ENCODE results near the gene ARV1.
"Not testable (repeated sequence)": the region's sequence is repeated elsewhere in the genome, so short reads cannot be mapped to it uniquely, and the experiment has no call there.

Gene ARV1

DNA sequence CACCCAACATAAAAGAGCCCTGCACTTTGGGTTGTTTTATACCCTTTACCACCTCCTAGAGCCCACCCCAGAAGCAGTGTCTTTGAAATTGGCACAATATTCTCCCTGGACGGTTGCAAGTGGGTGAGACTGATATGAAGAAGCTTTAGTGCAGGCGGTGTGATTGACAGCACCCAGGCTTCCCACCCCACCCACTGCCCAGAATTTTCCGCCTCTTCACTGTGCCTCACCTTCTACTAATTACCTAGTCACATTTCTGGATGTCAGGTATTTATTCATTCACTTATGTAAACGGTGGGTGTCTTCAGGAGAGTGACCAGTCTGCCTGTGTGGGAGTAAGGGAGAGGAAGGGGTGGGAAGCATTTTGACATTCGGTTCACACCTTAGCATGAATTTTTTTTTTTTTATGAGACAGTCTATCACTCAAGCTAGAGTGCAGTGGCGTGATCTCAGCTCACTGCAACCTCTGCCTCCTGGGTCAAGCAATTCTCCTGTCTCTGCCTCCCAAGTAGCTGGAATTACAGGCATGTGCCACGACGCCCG is 62.9 kb downstream of the ARV1 start:
- Histone ChIP-seq H2BK12ac (ENCODE audit: low read length in 2 of 2) (no peak overlapping the region), H3K27me3 (ENCODE audit: control insufficient read depth in 1 of 2, insufficient read depth in 1 of 2, low read length in 2 of 2) (peaks cover 17 to 29% of the 10 kb centered on the region in 2 experiments), H2AFZ (ENCODE audit: low read depth, low read length) (no peak overlapping the region), H3K9ac (ENCODE audit: low read length) (no peak overlapping the region), H2BK5ac (ENCODE audit: low read depth, low read length, poor library complexity, severe bottlenecking) (no peak overlapping the region), H3K4ac (ENCODE audit: low read depth in 1 of 2, low read length in 2 of 2) (no peak overlapping the region), H3K4me2 (ENCODE audit: low read length, poor library complexity, severe bottlenecking) (no peak overlapping the region), H3K9me3 (ENCODE audit: control insufficient read depth, low read length) (peaks cover 11% of the 10 kb centered on the region), H2BK120ac (ENCODE audit: low read depth, low read length) (no peak overlapping the region), H3K36me3 (ENCODE audit: control insufficient read depth in 1 of 2, insufficient read depth in 2 of 2, low read depth in 1 of 2, low read length in 2 of 2) (no peaks in the 10 kb centered on the region), H3K18ac (ENCODE audit: low read depth in 1 of 2, low read length in 2 of 2) (no peak overlapping the region), H2AK5ac (ENCODE audit: low read length, severe bottlenecking) (no peak overlapping the region), H4K91ac (ENCODE audit: low read length) (no peak overlapping the region), H2BK15ac (ENCODE audit: low read depth, poor library complexity, severe bottlenecking) (no peak overlapping the region), H3K14ac (ENCODE audit: low read length in 2 of 2) (no peak overlapping the region), H3K4me3 (ENCODE audit: insufficient read depth in 1 of 2, low read depth in 1 of 2, low read length in 2 of 2) (no peak overlapping the region), H3K23ac (ENCODE audit: low read length in 2 of 2) (no peak overlapping the region), H3K4me1 (ENCODE audit: control insufficient read depth, insufficient read depth, low read depth, low read length) (peaks cover 16% of the 10 kb centered on the region), H3K79me1 (replicated peaks; ENCODE audit: low read length, poor library complexity, severe bottlenecking) (no peaks in the 10 kb centered on the region), H4K8ac (ENCODE audit: low read length) (no peak overlapping the region), H3K27ac (ENCODE audit: low read length, poor library complexity, severe bottlenecking) (no peak overlapping the region)
- DNase-seq, result no peak
- 85% methylated on average over 8 of the region's 9 CpGs for WGBS

DNA sequence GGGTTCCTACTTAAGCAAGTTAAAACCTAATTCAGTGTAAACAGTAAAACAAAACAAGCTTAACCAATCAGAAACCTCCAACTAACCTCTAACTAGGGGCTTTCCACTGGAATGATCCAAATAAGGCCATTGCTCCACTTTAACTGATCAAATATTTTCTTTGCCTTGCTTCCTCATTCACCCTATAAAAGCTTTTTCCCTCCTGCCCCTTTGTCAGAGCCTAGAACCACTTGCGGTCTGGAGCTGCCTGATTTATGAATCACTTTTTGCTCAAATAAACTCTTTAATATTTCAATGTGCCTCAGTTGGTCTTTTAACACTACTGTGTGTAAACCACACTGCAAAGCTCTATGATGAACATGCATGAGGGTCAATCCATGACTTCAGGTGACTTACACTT is 65.7 kb downstream of the ARV1 start:
- H3K23ac ChIP-seq (ENCODE audit: low read length in 2 of 2), result no peak overlapping the region
- no peak for DNase-seq
- no peak overlapping the region for H4K91ac ChIP-seq (ENCODE audit: low read length)
- H2BK15ac ChIP-seq (ENCODE audit: low read depth, poor library complexity, severe bottlenecking), result no peak overlapping the region
- H3K4me2 ChIP-seq (ENCODE audit: low read length, poor library complexity, severe bottlenecking), result no peak overlapping the region
- H3K4me1 ChIP-seq (ENCODE audit: control insufficient read depth, insufficient read depth, low read depth, low read length), result peaks cover 9% of the 10 kb centered on the region
- H4K8ac ChIP-seq (ENCODE audit: low read length), result no peak overlapping the region
- no peak overlapping the region for H3K18ac ChIP-seq (ENCODE audit: low read depth in 1 of 2, low read length in 2 of 2)
- H3K79me1 ChIP-seq (replicated peaks; ENCODE audit: low read length, poor library complexity, severe bottlenecking), result no peaks in the 10 kb centered on the region
- no peak overlapping the region for H3K9ac ChIP-seq (ENCODE audit: low read length)
- no peak overlapping the region for H2BK5ac ChIP-seq (ENCODE audit: low read depth, low read length, poor library complexity, severe bottlenecking)
- WGBS, result 92% methylated on average over 1 of the region's 1 CpG
- no peak overlapping the region for H2AFZ ChIP-seq (ENCODE audit: low read depth, low read length)
- no peak overlapping the region for H2AK5ac ChIP-seq (ENCODE audit: low read length, severe bottlenecking)
- no peak overlapping the region for H2BK12ac ChIP-seq (ENCODE audit: low read length in 2 of 2)
- H3K36me3 ChIP-seq (ENCODE audit: control insufficient read depth in 1 of 2, insufficient read depth in 2 of 2, low read depth in 1 of 2, low read length in 2 of 2), result no peaks in the 10 kb centered on the region
- no peak overlapping the region for H3K4me3 ChIP-seq (ENCODE audit: insufficient read depth in 1 of 2, low read depth in 1 of 2, low read length in 2 of 2)
- no peak overlapping the region for H3K27ac ChIP-seq (ENCODE audit: low read length, poor library complexity, severe bottlenecking)
- no peak overlapping the region for H2BK120ac ChIP-seq (ENCODE audit: low read depth, low read length)
- peaks cover 23 to 44% of the 10 kb centered on the region in 2 experiments for H3K27me3 ChIP-seq (ENCODE audit: control insufficient read depth in 1 of 2, insufficient read depth in 1 of 2, low read length in 2 of 2)
- peaks cover 11% of the 10 kb centered on the region for H3K9me3 ChIP-seq (ENCODE audit: control insufficient read depth, low read length)
- no peak overlapping the region for H3K14ac ChIP-seq (ENCODE audit: low read length in 2 of 2)
- no peak overlapping the region for H3K4ac ChIP-seq (ENCODE audit: low read depth in 1 of 2, low read length in 2 of 2)

DNA sequence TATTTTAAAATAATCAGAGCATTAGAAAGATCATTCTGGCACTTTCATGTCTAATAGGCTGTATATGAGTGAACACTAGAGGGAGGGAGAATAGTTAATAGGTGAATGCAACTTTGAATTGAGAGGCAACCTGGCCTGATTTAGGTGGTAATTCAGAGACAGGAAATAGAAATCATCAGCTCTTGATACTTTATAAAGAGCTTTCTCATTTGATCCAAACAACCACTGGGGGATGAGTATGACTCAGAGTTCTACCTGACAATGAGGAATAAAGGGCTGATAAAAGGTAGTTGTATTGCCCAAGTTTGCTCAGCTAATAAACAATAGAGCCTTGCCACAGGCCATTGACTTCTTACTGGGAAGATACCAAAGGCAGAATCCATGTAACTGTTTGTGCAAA is 66.4 kb downstream of the ARV1 start:
- Histone ChIP-seq H3K79me1 (replicated peaks; ENCODE audit: low read length, poor library complexity, severe bottlenecking) (no peaks in the 10 kb centered on the region), H2BK120ac (ENCODE audit: low read depth, low read length) (no peak overlapping the region), H2AFZ (ENCODE audit: low read depth, low read length) (no peak overlapping the region), H3K4ac (ENCODE audit: low read depth in 1 of 2, low read length in 2 of 2) (no peak overlapping the region), H2BK15ac (ENCODE audit: low read depth, poor library complexity, severe bottlenecking) (no peak overlapping the region), H4K8ac (ENCODE audit: low read length) (no peak overlapping the region), H3K36me3 (ENCODE audit: control insufficient read depth in 1 of 2, insufficient read depth in 2 of 2, low read depth in 1 of 2, low read length in 2 of 2) (no peaks in the 10 kb centered on the region), H2AK5ac (ENCODE audit: low read length, severe bottlenecking) (no peak overlapping the region), H3K9me3 (ENCODE audit: control insufficient read depth, low read length) (peaks cover 11% of the 10 kb centered on the region), H3K4me2 (ENCODE audit: low read length, poor library complexity, severe bottlenecking) (no peak overlapping the region), H3K4me3 (ENCODE audit: insufficient read depth in 1 of 2, low read depth in 1 of 2, low read length in 2 of 2) (no peak overlapping the region), H3K4me1 (ENCODE audit: control insufficient read depth, insufficient read depth, low read depth, low read length) (peaks cover 8% of the 10 kb centered on the region), H3K23ac (ENCODE audit: low read length in 2 of 2) (no peak overlapping the region), H3K14ac (ENCODE audit: low read length in 2 of 2) (no peak overlapping the region), H2BK12ac (ENCODE audit: low read length in 2 of 2) (no peak overlapping the region), H2BK5ac (ENCODE audit: low read depth, low read length, poor library complexity, severe bottlenecking) (no peak overlapping the region), H3K27me3 (ENCODE audit: control insufficient read depth in 1 of 2, insufficient read depth in 1 of 2, low read length in 2 of 2) (peaks cover 23 to 44% of the 10 kb centered on the region in 2 experiments), H4K91ac (ENCODE audit: low read length) (no peak overlapping the region), H3K9ac (ENCODE audit: low read length) (no peak overlapping the region), H3K18ac (ENCODE audit: low read depth in 1 of 2, low read length in 2 of 2) (no peak overlapping the region), H3K27ac (ENCODE audit: low read length, poor library complexity, severe bottlenecking) (no peak overlapping the region)
- no peak for DNase-seq

DNA sequence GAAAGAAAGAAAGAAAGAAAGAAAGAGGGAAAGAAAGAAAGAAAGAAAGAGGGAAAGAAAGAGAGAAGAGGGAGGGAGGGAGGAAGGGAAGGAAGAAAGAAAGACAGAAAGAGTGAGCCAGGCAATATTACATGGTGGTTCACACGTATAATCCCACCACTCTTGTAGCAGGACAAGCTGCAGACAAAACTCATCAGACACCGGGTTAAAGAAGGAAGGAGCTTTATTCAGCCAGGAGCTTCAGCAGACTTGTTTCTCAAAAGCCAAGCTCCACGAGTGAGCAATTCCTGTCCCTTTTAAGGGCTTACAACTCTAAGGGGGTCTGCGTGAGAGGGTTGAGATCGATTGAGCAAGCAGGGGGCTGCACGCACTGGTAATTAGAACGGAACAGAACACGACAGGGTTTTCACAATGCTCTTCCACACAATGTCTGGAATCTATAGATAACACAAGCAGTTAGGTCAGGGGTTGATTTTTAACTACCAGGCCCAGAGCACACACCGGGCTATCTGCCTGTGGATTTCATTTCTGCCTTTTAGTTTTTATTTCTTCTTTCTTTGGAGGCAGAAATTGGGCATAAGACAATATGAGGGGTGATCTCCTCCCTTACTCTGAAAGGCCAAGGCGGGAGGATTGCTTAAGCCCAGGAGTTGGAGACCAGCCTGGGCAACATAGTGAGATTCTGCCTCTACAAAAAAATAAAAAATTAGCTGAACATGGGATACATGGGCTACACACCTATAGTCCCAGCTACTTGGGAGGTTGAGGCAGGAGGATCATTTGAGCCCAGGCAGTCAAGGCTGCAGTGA is 67.2 kb downstream of the ARV1 start:
- not testable (repeated sequence) for H2BK5ac ChIP-seq (ENCODE audit: low read depth, low read length, poor library complexity, severe bottlenecking); H4K91ac ChIP-seq (ENCODE audit: low read length); H2BK15ac ChIP-seq (ENCODE audit: low read depth, poor library complexity, severe bottlenecking); H3K9ac ChIP-seq (ENCODE audit: low read length); H3K23ac ChIP-seq (ENCODE audit: low read length in 2 of 2); H3K4me2 ChIP-seq (ENCODE audit: low read length, poor library complexity, severe bottlenecking); H3K4me1 ChIP-seq (ENCODE audit: control insufficient read depth, insufficient read depth, low read depth, low read length); DNase-seq; H4K8ac ChIP-seq (ENCODE audit: low read length); H2AFZ ChIP-seq (ENCODE audit: low read depth, low read length); H3K4ac ChIP-seq (ENCODE audit: low read depth in 1 of 2, low read length in 2 of 2); H3K36me3 ChIP-seq (ENCODE audit: control insufficient read depth in 1 of 2, insufficient read depth in 2 of 2, low read depth in 1 of 2, low read length in 2 of 2); H3K18ac ChIP-seq (ENCODE audit: low read depth in 1 of 2, low read length in 2 of 2); H2BK12ac ChIP-seq (ENCODE audit: low read length in 2 of 2); H2BK120ac ChIP-seq (ENCODE audit: low read depth, low read length); H3K27ac ChIP-seq (ENCODE audit: low read length, poor library complexity, severe bottlenecking); H3K14ac ChIP-seq (ENCODE audit: low read length in 2 of 2); H2AK5ac ChIP-seq (ENCODE audit: low read length, severe bottlenecking); H3K4me3 ChIP-seq (ENCODE audit: insufficient read depth in 1 of 2, low read depth in 1 of 2, low read length in 2 of 2); H3K79me1 ChIP-seq (replicated peaks; ENCODE audit: low read length, poor library complexity, severe bottlenecking)
- 85% methylated on average over 6 of the region's 10 CpGs for WGBS
- Histone ChIP-seq H3K9me3 (ENCODE audit: control insufficient read depth, low read length) (peaks cover 11% of the 10 kb centered on the region), H3K27me3 (ENCODE audit: control insufficient read depth in 1 of 2, insufficient read depth in 1 of 2, low read length in 2 of 2) (peaks cover 23 to 44% of the 10 kb centered on the region in 2 experiments)
